Epithelial cell of esophagus (primary cell): Measurements from ENCODE around the gene ZER1.

ENCODE experiments used
- DNase-seq: peaks from one replicate; pipeline ENCODE4 v3.0.0; 2010; ENCODE audit warnings: low read depth
- H3K4me3 ChIP-seq: 2 replicates; pipeline ENCODE4 v1.5.1; 2011; ENCODE audit warnings: mild to moderate bottlenecking, low read length, control low read depth
- CTCF ChIP-seq: IDR thresholded peaks from 2 replicates; pipeline ENCODE4 v1.5.1; 2011; ENCODE audit warnings: low read depth, mild to moderate bottlenecking, low read length, control low read depth, inconsistent platforms; ENCODE audit not compliant: insufficient read depth; ENCODE audit errors: missing control alignments

The ZER1 gene

GRCh38 chr9:128690684-128691034 lies 81.1 kb downstream of the ZER1 start:
- H3K4me3 ChIP-seq = peak overlapping the region; percentile 81
- no peak for DNase-seq
- no peak for TF ChIP-seq CTCF

- peak overlapping the region; percentile 81 for H3K4me3 ChIP-seq
- peak; percentile 33 for DNase-seq
- TF ChIP-seq CTCF = no peak
These were observed 81.7 kb downstream of the ZER1 start for GRCh38 chr9:128689820-128690683.

GRCh38 chr9:128689293-128689774 lies 82.4 kb downstream of the ZER1 start:
- no peak for DNase-seq
- no peak for TF ChIP-seq CTCF

GRCh38 chr9:128688501-128689292 lies 83.0 kb downstream of the ZER1 start, which contains the start of gene SET:
SET (plus strand) TSS chr9:128689222; CDS start chr9:128689583, 361 bp downstream.
- peak; percentile 93 for DNase-seq
- TF ChIP-seq CTCF = no peak
- peak within 1 kb of the TSS; percentile 81 for H3K4me3 ChIP-seq

More at GRCh38 chr9:128689293-128689774, 82.4 kb downstream of the ZER1 start:
- peak overlapping the region; percentile 46 for H3K4me3 ChIP-seq

GRCh38 chr9:128687453-128687852 lies 84.3 kb downstream of the ZER1 start:
- no peak for TF ChIP-seq CTCF
- no peak overlapping the region for H3K4me3 ChIP-seq
- no peak for DNase-seq

GRCh38 chr9:128685636-128686489 lies 85.9 kb downstream of the ZER1 start:
- peak overlapping the region; percentile 97 for H3K4me3 ChIP-seq
- DNase-seq = no peak
- TF ChIP-seq CTCF = no peak
